ENCODE measurements around the gene KRT82.

KRT82 gene

DNA sequence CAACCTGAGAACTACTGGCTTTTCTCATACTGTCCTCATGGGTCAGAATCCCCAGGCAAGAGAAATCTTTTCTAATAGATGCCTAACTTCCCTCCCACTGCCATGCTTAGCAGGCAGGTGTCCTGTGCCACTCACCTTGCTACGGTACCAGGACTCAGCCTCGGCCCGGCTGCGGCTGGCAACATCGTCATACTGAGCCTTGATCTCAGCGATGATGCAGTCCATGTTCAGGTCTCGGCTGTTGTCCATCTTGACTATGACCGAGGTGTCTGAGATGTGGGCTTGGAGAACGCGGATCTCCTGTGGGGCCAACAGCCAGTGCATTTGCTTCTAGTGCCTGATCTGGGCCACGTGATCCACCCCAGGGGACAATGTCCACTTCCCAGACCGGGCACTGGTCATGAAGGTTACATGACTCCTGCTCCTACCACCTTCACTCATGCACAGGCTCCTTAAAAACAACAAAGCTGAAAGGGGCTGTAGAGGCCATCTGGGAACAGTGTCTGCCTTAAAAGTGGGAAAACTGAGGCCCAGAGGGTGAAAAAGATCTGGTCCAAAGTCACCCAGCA is 42.9 kb downstream of the KRT82 start:
- no peak overlapping the region for H3K27ac ChIP-seq (ENCODE audit: poor library complexity, severe bottlenecking)

GRCh38 chr12:52362118-52362726 is 43.9 kb downstream of the KRT82 start:
- Histone ChIP-seq H3K27ac (ENCODE audit: poor library complexity, severe bottlenecking) (no peak overlapping the region), H3K27me3 (ENCODE audit: insufficient read depth, poor library complexity, severe bottlenecking) (no peaks in the 10 kb centered on the region), H3K4me3 (ENCODE audit: severe bottlenecking) (no peak overlapping the region), H3K9me3 (ENCODE audit: severe bottlenecking) (no peaks in the 10 kb centered on the region), H3K36me3 (ENCODE audit: low read depth) (no peaks in the 10 kb centered on the region), H3K4me1 (ENCODE audit: insufficient read depth, poor library complexity, severe bottlenecking) (no peaks in the 10 kb centered on the region)
- TF ChIP-seq, protein P1, sequence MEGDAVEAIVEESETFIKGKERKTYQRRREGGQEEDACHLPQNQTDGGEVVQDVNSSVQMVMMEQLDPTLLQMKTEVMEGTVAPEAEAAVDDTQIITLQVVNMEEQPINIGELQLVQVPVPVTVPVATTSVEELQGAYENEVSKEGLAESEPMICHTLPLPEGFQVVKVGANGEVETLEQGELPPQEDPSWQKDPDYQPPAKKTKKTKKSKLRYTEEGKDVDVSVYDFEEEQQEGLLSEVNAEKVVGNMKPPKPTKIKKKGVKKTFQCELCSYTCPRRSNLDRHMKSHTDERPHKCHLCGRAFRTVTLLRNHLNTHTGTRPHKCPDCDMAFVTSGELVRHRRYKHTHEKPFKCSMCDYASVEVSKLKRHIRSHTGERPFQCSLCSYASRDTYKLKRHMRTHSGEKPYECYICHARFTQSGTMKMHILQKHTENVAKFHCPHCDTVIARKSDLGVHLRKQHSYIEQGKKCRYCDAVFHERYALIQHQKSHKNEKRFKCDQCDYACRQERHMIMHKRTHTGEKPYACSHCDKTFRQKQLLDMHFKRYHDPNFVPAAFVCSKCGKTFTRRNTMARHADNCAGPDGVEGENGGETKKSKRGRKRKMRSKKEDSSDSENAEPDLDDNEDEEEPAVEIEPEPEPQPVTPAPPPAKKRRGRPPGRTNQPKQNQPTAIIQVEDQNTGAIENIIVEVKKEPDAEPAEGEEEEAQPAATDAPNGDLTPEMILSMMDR (IDR thresholded peaks at IDR 0.05; ENCODE audit: poor library complexity, severe bottlenecking) = peak; percentile 20
- ATAC-seq (ENCODE audit: low read depth) (no peak), DNase-seq (ENCODE audit: low spot score) (peak; percentile 30)

More for the DNA sequence above, 42.9 kb downstream of the KRT82 start:
- H3K4me3 ChIP-seq (ENCODE audit: severe bottlenecking) = no peak overlapping the region
- H3K27me3 ChIP-seq (ENCODE audit: insufficient read depth, poor library complexity, severe bottlenecking) = no peaks in the 10 kb centered on the region
- H3K36me3 ChIP-seq (ENCODE audit: low read depth) = no peaks in the 10 kb centered on the region
- H3K4me1 ChIP-seq (ENCODE audit: insufficient read depth, poor library complexity, severe bottlenecking) = no peaks in the 10 kb centered on the region
- no peaks in the 10 kb centered on the region for H3K9me3 ChIP-seq (ENCODE audit: severe bottlenecking)
- TF ChIP-seq, protein P1 (IDR thresholded peaks at IDR 0.05; ENCODE audit: poor library complexity, severe bottlenecking) = no peak
- ATAC-seq (ENCODE audit: low read depth) = no peak
- DNase-seq (ENCODE audit: low spot score) = peak; percentile 31

GRCh38 chr12:52361553-52361952 is 44.6 kb downstream of the KRT82 start:
- TF ChIP-seq, protein P1 (IDR thresholded peaks at IDR 0.05; ENCODE audit: poor library complexity, severe bottlenecking) = no peak
- H3K4me1 ChIP-seq (ENCODE audit: insufficient read depth, poor library complexity, severe bottlenecking) = no peaks in the 10 kb centered on the region
- H3K27me3 ChIP-seq (ENCODE audit: insufficient read depth, poor library complexity, severe bottlenecking) = no peaks in the 10 kb centered on the region
- ATAC-seq (ENCODE audit: low read depth) (no peak), DNase-seq (ENCODE audit: low spot score) (no peak)
- no peak overlapping the region for H3K4me3 ChIP-seq (ENCODE audit: severe bottlenecking)
- H3K27ac ChIP-seq (ENCODE audit: poor library complexity, severe bottlenecking) = no peak overlapping the region
- H3K36me3 ChIP-seq (ENCODE audit: low read depth) = no peaks in the 10 kb centered on the region
- H3K9me3 ChIP-seq (ENCODE audit: severe bottlenecking) = no peaks in the 10 kb centered on the region

DNA sequence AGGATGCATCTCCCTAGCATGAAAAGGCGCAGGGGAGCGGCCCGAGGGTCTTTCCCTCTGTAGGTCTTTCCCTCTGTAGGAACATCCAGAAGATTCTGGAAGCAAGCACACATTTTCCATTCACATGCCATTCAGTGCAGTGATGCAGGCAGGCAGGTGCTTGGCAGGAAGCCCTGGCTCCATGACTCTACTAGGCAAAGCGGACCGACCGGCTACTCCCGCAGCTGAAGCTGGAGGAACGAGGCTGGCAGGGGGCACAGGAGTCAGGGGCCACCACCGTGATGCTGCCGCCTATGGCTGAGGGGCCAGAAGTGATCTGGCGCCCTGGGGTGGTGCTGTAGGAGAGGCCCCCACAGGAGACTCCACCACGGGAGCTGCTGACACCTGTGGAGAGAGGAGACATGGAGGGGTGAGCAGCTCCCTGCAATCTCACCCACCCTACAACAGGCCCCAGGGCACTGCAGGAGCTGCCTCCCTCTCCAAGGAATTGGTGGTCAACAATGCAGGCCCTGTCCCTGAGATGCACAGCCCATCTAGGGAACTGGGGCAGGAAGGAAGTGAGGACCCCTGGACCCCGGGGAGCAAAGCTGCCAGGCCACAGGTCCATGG is 45.4 kb downstream of the KRT82 start:
- Histone ChIP-seq H3K27me3 (ENCODE audit: insufficient read depth, poor library complexity, severe bottlenecking) (no peaks in the 10 kb centered on the region), H3K27ac (ENCODE audit: poor library complexity, severe bottlenecking) (no peak overlapping the region), H3K4me1 (ENCODE audit: insufficient read depth, poor library complexity, severe bottlenecking) (no peaks in the 10 kb centered on the region), H3K9me3 (ENCODE audit: severe bottlenecking) (no peaks in the 10 kb centered on the region), H3K36me3 (ENCODE audit: low read depth) (no peaks in the 10 kb centered on the region), H3K4me3 (ENCODE audit: severe bottlenecking) (no peak overlapping the region)
- DNase-seq (ENCODE audit: low spot score) (peak; percentile 51), ATAC-seq (ENCODE audit: low read depth) (no peak)
- TF ChIP-seq, protein P1 (IDR thresholded peaks at IDR 0.05; ENCODE audit: poor library complexity, severe bottlenecking) = no peak

Data from RWPE2 (cell line).